Esophagus squamous epithelium (tissue), 5 donors: Measurements from ENCODE around the gene TMEM126A. TPM values are rescaled to one million over a fixed set of nuclear protein-coding genes. Genes with fewer than 3 reads are reported as not detected.
"Not testable (repeated sequence)": the region's sequence is repeated elsewhere in the genome, so short reads cannot be mapped to it uniquely, and the experiment has no call there.

Experiments
- DNase-seq: peaks from one replicate; lab custom pipeline; 2025; lab: John Stamatoyannopoulos, UW
- H3K27ac ChIP-seq, 4 donors: fragments of 200-600 bp; sonication (generic); one replicate each; pipeline ENCODE4 v1.5.1; 2016 to 2019; ENCODE audit warnings: mild to moderate bottlenecking in 1 of 4
- H3K27me3 ChIP-seq, 4 donors: fragments of 200-600 bp; sonication (generic); 1 replicate in 3 of 4; 2 replicates in 1 of 4; pipeline versions ENCODE4 v1.5.1 to v1.6.0; 2017 to 2021; ENCODE audit warnings: antibody characterized with exemption in 1 of 4
- H3K36me3 ChIP-seq, 3 donors: fragments of 200-600 bp; sonication (generic); one replicate each; pipeline ENCODE4 v1.5.1; 2016 to 2019
- H3K4me1 ChIP-seq, 3 donors: fragments of 200-600 bp; sonication (generic); one replicate each; pipeline ENCODE4 v1.5.1; 2017 to 2019
- H3K4me3 ChIP-seq, 4 donors: fragments of 200-600 bp; sonication (generic); 1 replicate in 3 of 4; 2 replicates in 1 of 4; pipeline ENCODE4 v1.5.1; 2016 to 2019; ENCODE audit warnings: mild to moderate bottlenecking in 2 of 4, moderate library complexity in 1 of 4
- H3K9me3 ChIP-seq, 3 donors: fragments of 200-600 bp; sonication (generic); one replicate each; pipeline ENCODE4 v1.5.1; 2016 to 2019
- POLR2A ChIP-seq, 4 donors: fragments of 450-650 bp; IDR thresholded peaks; one replicate each; pipeline ENCODE4 v1.6.1; 2017; ENCODE audit warnings: antibody characterized with exemption in 4 of 4, mild to moderate bottlenecking in 4 of 4, moderate library complexity in 3 of 4
- WGBS, 2 donors: methylation state at CpG; one replicate each; pipeline ENCODE4 v1.1.5; 2018; 5-methylcytosine and 5-hydroxymethylcytosine counted together
- intact Hi-C: fragments of 100-400 bp; cut with DNase I; formaldehyde crosslinking; loops from one replicate; pipeline ENCODE4 v1.15.0; 2022
- total RNA-seq, 4 donors: library from RNA; depleted of rRNA; stranded (reverse); fragments of >200 nt; gene quantifications; one replicate each; pipeline ENCODE4 v1.1.0, GENCODE V29; 2016
- TF ChIP-seq, protein P1 (sequence below), 6 experiments: fragments of 450-650 bp in 4 of 6; fragments of 200-600 bp in 2 of 6; sonication (generic) in 2 of 6; IDR thresholded peaks; one replicate each; pipeline ENCODE4 v1.5.1; 2016 to 2019; ENCODE audit warnings: antibody characterized with exemption in 6 of 6, mild to moderate bottlenecking in 4 of 6, moderate library complexity in 4 of 6
- donor health status: DM: yes; HTN: yes; CAD: no.

The TMEM126A gene
- total RNA-seq, 4 donors from 2014 or later, result 6.8 to 38.3 (median 25.7) TPM

DNA sequence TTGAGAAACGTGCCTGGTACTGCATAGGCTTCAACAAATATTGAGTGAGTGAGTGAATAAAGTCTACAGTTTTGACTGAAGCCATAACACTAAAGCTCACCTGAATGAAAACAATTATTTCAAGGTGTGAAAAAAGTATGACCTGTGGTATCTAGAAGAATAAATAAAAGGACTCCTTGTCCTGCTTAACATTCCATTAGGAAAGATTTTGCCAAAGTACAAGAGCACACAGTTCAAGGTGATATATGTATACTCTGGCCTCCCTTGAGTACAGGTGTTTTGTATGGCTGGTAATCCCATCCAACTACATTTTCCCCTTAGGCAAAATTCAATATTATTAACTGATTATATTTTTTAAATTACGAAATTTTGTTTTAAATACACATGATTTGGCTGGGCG, 18.9 kb downstream of the TMEM126A start:
- H3K27ac ChIP-seq, result no peak overlapping the region
- no peak overlapping the region for H3K4me3 ChIP-seq
- H3K9me3 ChIP-seq, result no peaks in the 10 kb centered on the region
- no peak for DNase-seq
- no peaks in the 10 kb centered on the region for H3K27me3 ChIP-seq
- intact Hi-C loops, result no loop called here
- 75 to 82% methylated on average over 3 of the region's 3 CpGs for WGBS, 2 donors
- TF ChIP-seq, protein P1, sequence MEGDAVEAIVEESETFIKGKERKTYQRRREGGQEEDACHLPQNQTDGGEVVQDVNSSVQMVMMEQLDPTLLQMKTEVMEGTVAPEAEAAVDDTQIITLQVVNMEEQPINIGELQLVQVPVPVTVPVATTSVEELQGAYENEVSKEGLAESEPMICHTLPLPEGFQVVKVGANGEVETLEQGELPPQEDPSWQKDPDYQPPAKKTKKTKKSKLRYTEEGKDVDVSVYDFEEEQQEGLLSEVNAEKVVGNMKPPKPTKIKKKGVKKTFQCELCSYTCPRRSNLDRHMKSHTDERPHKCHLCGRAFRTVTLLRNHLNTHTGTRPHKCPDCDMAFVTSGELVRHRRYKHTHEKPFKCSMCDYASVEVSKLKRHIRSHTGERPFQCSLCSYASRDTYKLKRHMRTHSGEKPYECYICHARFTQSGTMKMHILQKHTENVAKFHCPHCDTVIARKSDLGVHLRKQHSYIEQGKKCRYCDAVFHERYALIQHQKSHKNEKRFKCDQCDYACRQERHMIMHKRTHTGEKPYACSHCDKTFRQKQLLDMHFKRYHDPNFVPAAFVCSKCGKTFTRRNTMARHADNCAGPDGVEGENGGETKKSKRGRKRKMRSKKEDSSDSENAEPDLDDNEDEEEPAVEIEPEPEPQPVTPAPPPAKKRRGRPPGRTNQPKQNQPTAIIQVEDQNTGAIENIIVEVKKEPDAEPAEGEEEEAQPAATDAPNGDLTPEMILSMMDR (IDR thresholded peaks at IDR 0.05), result no peak
- no peak for TF ChIP-seq POLR2A (IDR thresholded peaks at IDR 0.05)
- peaks cover 0 to 27% (median 6%) of the 10 kb centered on the region in 3 donors for H3K4me1 ChIP-seq
- H3K36me3 ChIP-seq, result peaks cover 0 to 5% (median 0%) of the 10 kb centered on the region in 3 donors

DNA sequence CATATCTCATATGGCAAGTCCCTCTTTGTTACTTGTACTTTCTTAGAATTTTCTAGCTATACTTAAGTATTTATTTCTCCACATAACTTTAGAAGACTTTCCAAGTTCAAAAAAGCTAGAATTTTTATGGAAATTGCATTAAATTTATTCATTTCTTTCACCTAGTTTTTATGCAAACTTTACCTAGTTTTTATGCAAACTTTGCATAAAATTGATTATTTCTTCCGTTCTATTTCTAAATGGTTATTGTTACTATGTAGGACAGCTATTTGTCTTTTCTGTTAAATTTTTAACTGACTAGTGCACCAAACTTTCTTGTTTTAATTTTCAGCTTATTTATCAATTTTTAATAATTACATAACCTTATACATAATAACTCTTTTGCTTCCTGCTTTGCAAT, 20.4 kb downstream of the TMEM126A start:
- H3K4me1 ChIP-seq, result peaks cover 0 to 12% (median 0%) of the 10 kb centered on the region in 3 donors
- no peak overlapping the region for H3K27ac ChIP-seq
- no peaks in the 10 kb centered on the region for H3K36me3 ChIP-seq
- H3K27me3 ChIP-seq, result no peaks in the 10 kb centered on the region
- intact Hi-C loops, result no loop called here
- no peak for TF ChIP-seq POLR2A (IDR thresholded peaks at IDR 0.05)
- TF ChIP-seq, protein P1 (IDR thresholded peaks at IDR 0.05), result no peak
- no peaks in the 10 kb centered on the region for H3K9me3 ChIP-seq
- 90 to 95% methylated on average over 1 of the region's 1 CpG for WGBS, 2 donors
- H3K4me3 ChIP-seq, result no peak overlapping the region
- no peak for DNase-seq

DNA sequence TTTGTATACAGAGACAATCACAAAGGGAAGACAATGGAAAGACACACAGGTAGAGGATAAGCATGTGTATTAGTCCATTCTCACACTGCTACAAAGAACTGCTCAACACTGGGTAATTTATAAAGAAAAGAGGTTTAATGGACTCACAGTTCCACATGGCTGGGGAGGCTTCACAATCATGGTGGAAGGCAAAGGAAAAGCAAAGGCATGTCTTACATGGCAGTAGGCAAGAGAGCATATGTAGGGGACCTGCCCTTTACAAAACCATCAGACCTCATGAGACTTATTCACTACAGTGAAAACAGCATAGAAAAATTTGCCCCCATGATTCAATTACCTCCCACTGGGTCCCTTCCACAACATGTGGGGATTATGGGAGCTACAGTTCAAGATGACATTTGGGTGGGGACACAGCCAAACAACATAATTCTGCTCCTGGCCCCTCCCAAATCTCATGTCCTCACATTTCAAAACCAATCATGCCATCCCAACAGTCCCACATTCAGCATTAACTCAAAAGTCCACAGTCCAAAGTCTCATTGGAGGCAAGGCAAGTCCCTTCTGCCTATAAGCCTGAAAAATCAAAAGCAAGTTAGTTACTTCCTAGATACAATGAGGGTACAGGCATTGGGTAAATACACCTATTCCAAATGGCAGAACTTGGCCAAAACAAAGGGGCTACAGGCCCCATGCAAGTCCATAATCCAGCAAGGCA, 23.3 kb downstream of the TMEM126A start:
- intact Hi-C loops, H3K27ac ChIP-seq, DNase-seq, H3K4me1 ChIP-seq, H3K9me3 ChIP-seq, H3K36me3 ChIP-seq, H3K4me3 ChIP-seq, H3K27me3 ChIP-seq: not testable (repeated sequence)

DNA sequence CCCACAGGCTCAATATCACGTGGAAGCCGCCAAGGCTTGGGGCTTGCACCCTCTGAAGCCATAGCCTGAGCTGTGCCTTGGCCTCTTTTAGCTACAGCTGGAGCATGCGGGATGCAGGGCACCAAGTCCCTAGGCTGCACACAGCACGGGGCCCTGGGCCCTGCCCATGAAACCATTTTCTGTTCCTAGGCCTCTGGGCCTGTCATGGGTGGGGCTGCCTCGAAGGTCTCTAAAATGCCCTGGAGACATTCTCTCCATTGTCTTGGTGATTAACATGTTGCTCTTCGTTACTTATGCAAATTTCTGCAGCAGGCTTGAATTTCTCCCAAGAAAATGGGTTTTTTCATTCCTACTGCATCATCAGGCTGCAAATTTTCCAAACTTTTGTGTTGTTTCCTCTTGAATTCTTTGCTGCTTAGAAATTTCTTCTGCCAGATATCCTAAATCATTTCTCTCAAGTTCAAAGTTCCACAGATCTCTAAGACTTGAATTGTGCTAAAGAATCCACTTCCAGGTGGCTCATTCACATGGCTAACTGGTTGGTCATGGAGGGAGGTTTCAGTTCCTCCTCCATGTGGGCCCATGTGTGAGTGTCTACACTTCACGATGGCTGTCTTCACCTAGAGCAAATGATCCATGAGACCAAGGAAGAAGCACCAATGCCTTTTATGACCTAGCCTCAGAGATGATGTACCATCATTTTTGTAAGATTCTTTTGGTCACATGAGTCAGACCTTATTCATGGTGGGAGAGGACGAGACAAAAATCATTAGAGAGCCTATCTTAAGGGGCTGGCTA, 24.5 kb downstream of the TMEM126A start:
- H3K4me3 ChIP-seq, result no peak overlapping the region
- no peaks in the 10 kb centered on the region for H3K36me3 ChIP-seq
- TF ChIP-seq, protein P1 (IDR thresholded peaks at IDR 0.05), result no peak
- TF ChIP-seq POLR2A (IDR thresholded peaks at IDR 0.05), result no peak
- no peaks in the 10 kb centered on the region for H3K27me3 ChIP-seq
- intact Hi-C loops, result no loop called here
- no peaks in the 10 kb centered on the region for H3K4me1 ChIP-seq
- H3K27ac ChIP-seq, result no peak overlapping the region
- WGBS, 2 donors, result 60 to 81% methylated on average over 5 to 6 of the region's 8 CpGs
- H3K9me3 ChIP-seq, result peaks cover 0 to 5% (median 0%) of the 10 kb centered on the region in 3 donors
- DNase-seq, result no peak

DNA sequence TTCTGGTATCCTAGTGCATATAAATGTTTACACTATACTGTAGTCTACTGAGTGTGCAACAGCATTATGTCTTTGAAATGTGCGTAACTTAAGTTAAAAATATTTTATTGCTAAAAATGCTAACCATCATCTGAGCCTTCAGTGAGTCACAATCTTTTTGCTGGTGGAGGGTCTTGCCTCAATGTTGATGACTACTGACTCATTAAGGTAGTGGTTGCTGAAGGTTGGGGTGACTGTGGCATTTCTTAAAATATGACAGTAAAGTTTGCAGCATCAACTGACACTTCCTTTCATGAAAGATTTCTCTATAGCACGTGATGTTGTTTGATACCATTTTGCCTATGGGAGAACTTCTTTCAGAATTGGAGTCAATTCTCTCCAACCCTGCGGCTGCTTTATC, 25.6 kb downstream of the TMEM126A start:
- intact Hi-C loops, result no loop called here
- no peak for DNase-seq
- Histone ChIP-seq H3K4me3 (no peak overlapping the region), H3K27me3 (no peaks in the 10 kb centered on the region), H3K9me3 (peaks cover 0 to 5% (median 0%) of the 10 kb centered on the region in 3 donors), H3K36me3 (no peaks in the 10 kb centered on the region), H3K27ac (no peak overlapping the region), H3K4me1 (no peaks in the 10 kb centered on the region)
- 79 to 88% methylated on average over 3 of the region's 3 CpGs for WGBS, 2 donors
- no peak for TF ChIP-seq POLR2A (IDR thresholded peaks at IDR 0.05)
- TF ChIP-seq, protein P1 (IDR thresholded peaks at IDR 0.05), result no peak
